ENCODE data around the gene MEI1. TPM values are rescaled to one million over a fixed set of nuclear protein-coding genes. Genes with fewer than 3 reads are reported as not detected.

The MEI1 gene
- total RNA-seq, 1 experiment from 2014 or later = not detected

- Histone ChIP-seq H3K4me1 (peaks cover 83% of the 10 kb centered on the region), H3K27me3 (replicated peaks; ENCODE audit: control insufficient read depth, insufficient read depth, low read length) (no peaks in the 10 kb centered on the region), H3K9me3 (no peaks in the 10 kb centered on the region), H3K36me3 (ENCODE audit: control insufficient read depth, insufficient read depth, low read length) (no peaks in the 10 kb centered on the region), H3K4me3 (ENCODE audit: low read depth, low read length) (no peak overlapping the region)
- peaks cover 40% of the 10 kb centered on the region for H3K36me3 Mint-ChIP-seq (ENCODE audit: insufficient read depth, unreplicated experiment)
- ChIA-PET CTCF (interaction anchor here (1.0 to 1.6 kb wide), 2 partner anchors 11 to 146 kb away, joined by 4 to 7 read pairs; partner anchors contain the start of gene SREBF2), POLR2A (interaction anchor here (0.6 to 2.9 kb wide), 4 partner anchors 11 to 462 kb away, joined by 3 to 14 read pairs (median 6); partner anchors contain the start of genes CCDC134, SREBF2 and TEF)
- TF ChIP-seq, protein P1, sequence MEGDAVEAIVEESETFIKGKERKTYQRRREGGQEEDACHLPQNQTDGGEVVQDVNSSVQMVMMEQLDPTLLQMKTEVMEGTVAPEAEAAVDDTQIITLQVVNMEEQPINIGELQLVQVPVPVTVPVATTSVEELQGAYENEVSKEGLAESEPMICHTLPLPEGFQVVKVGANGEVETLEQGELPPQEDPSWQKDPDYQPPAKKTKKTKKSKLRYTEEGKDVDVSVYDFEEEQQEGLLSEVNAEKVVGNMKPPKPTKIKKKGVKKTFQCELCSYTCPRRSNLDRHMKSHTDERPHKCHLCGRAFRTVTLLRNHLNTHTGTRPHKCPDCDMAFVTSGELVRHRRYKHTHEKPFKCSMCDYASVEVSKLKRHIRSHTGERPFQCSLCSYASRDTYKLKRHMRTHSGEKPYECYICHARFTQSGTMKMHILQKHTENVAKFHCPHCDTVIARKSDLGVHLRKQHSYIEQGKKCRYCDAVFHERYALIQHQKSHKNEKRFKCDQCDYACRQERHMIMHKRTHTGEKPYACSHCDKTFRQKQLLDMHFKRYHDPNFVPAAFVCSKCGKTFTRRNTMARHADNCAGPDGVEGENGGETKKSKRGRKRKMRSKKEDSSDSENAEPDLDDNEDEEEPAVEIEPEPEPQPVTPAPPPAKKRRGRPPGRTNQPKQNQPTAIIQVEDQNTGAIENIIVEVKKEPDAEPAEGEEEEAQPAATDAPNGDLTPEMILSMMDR (IDR thresholded peaks at IDR 0.05; ENCODE audit: insufficient read depth in 1 of 2, low read depth in 1 of 2, low read length in 1 of 2, severe bottlenecking in 1 of 2, unreplicated experiment in 1 of 2) = no peak
- no TSS peak for BruUV-seq (replicated peaks)
- H3K4me3 Mint-ChIP-seq (ENCODE audit: unreplicated experiment) = no peak overlapping the region
- intact Hi-C loops (cut with micrococcal nuclease; ENCODE audit: unreplicated experiment) = no loop called here
- peak overlapping the region; percentile 48 for H3K27ac Mint-ChIP-seq (ENCODE audit: unreplicated experiment)
- H3K9me3 Mint-ChIP-seq (ENCODE audit: unreplicated experiment) = no peaks in the 10 kb centered on the region
- peaks cover 51% of the 10 kb centered on the region for H3K4me1 Mint-ChIP-seq (ENCODE audit: low read depth, unreplicated experiment)
- DNase-seq = no peak
- no peaks in the 10 kb centered on the region for H3K27me3 Mint-ChIP-seq (ENCODE audit: insufficient read depth, unreplicated experiment)
These were observed 144.0 kb downstream of the MEI1 start for GRCh38 chr22:41842996-41843970.

DNA sequence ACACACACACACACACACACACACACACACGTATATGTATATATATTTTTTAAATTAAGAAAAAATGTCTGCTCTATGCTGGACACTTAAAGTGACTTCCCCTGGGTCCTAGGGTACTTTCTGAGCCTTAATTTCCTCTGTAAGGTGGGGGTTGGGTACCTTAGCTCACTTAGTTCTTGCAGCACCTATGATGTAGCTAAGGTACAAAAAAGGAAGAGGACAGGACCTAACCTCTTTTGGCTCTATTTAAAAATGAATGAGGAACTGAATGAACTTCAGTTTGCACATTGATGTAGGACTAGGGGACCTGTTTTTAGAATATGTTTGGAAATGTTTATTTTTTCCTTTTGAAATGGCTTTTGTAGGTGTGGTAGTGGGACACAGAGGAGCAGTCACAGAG is 144.7 kb downstream of the MEI1 start:
- Histone ChIP-seq H3K36me3 (ENCODE audit: control insufficient read depth, insufficient read depth, low read length) (no peaks in the 10 kb centered on the region), H3K27me3 (replicated peaks; ENCODE audit: control insufficient read depth, insufficient read depth, low read length) (no peaks in the 10 kb centered on the region), H3K9me3 (no peaks in the 10 kb centered on the region), H3K4me1 (peaks cover 87% of the 10 kb centered on the region), H3K4me3 (ENCODE audit: low read depth, low read length) (no peak overlapping the region)
- DNase-seq = no peak
- H3K4me3 Mint-ChIP-seq (ENCODE audit: unreplicated experiment) = peak overlapping the region; percentile 58
- peaks cover 32% of the 10 kb centered on the region for H3K36me3 Mint-ChIP-seq (ENCODE audit: insufficient read depth, unreplicated experiment)
- H3K4me1 Mint-ChIP-seq (ENCODE audit: low read depth, unreplicated experiment) = peaks cover 52% of the 10 kb centered on the region
- no TSS peak for BruUV-seq (replicated peaks)
- TF ChIP-seq, protein P1 (IDR thresholded peaks at IDR 0.05; ENCODE audit: insufficient read depth in 1 of 2, low read depth in 1 of 2, low read length in 1 of 2, severe bottlenecking in 1 of 2, unreplicated experiment in 1 of 2) = no peak
- CTCF ChIA-PET = interaction anchor here (1.0 to 1.6 kb wide), 2 partner anchors 14 to 147 kb away, joined by 3 to 7 read pairs; no protein-coding TSS in a partner anchor
- intact Hi-C loops (cut with micrococcal nuclease; ENCODE audit: unreplicated experiment) = loop anchor here (1.0 kb wide), 1 partner anchor 44 kb away; the partner anchor contains the start of gene CCDC134
- POLR2A ChIA-PET = interaction anchor here (0.6 to 1.7 kb wide), 6 partner anchors 12 to 463 kb away, joined by 3 to 16 read pairs (median 4); partner anchors contain the start of genes CCDC134, SREBF2 and TEF
- no peaks in the 10 kb centered on the region for H3K27me3 Mint-ChIP-seq (ENCODE audit: insufficient read depth, unreplicated experiment)
- no peaks in the 10 kb centered on the region for H3K9me3 Mint-ChIP-seq (ENCODE audit: unreplicated experiment)
- peak overlapping the region; percentile 78 for H3K27ac Mint-ChIP-seq (ENCODE audit: unreplicated experiment)

DNA sequence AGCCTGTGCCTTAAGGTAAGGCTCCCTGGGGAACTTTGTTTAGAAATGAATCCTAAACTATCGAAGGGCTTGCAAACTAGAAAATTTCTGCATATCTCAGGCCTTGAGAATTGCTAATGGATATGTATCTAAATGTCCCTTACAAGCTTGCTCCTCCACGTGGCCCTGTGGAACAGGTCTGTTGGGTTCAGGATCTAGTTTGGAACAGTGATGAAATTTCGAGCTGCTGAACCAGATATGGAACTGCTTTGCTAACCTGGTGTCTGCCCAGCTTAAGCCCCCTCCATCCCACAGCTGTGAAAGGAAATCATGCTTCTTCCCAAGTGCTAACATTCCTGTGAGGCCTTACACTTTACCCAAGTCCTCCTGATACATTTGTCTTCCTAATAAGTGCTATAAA is 145.2 kb downstream of the MEI1 start:
- CTCF ChIA-PET = interaction anchor here (0.5 to 1.6 kb wide), 4 partner anchors 13 to 147 kb away, joined by 3 to 7 read pairs (median 4); no protein-coding TSS in a partner anchor
- intact Hi-C loops (cut with micrococcal nuclease; ENCODE audit: unreplicated experiment) = loop anchor here (1.0 kb wide), 1 partner anchor 44 kb away; the partner anchor contains the start of gene CCDC134
- POLR2A ChIA-PET = interaction anchor here (0.6 to 1.7 kb wide), 5 partner anchors 12 to 370 kb away, joined by 3 to 16 read pairs (median 4); partner anchors contain the start of genes CCDC134 and SREBF2
- Mint-ChIP-seq H3K36me3 (ENCODE audit: insufficient read depth, unreplicated experiment) (peaks cover 28% of the 10 kb centered on the region), H3K27ac (ENCODE audit: unreplicated experiment) (peak overlapping the region; percentile 78), H3K4me3 (ENCODE audit: unreplicated experiment) (peak overlapping the region; percentile 58), H3K4me1 (ENCODE audit: low read depth, unreplicated experiment) (peaks cover 47% of the 10 kb centered on the region), H3K27me3 (ENCODE audit: insufficient read depth, unreplicated experiment) (no peaks in the 10 kb centered on the region), H3K9me3 (ENCODE audit: unreplicated experiment) (no peaks in the 10 kb centered on the region)
- Histone ChIP-seq H3K36me3 (ENCODE audit: control insufficient read depth, insufficient read depth, low read length) (no peaks in the 10 kb centered on the region), H3K4me1 (peaks cover 84% of the 10 kb centered on the region), H3K4me3 (ENCODE audit: low read depth, low read length) (no peak overlapping the region), H3K27me3 (replicated peaks; ENCODE audit: control insufficient read depth, insufficient read depth, low read length) (no peaks in the 10 kb centered on the region), H3K9me3 (no peaks in the 10 kb centered on the region)
- DNase-seq = peak; percentile 80 to 88
- no TSS peak for BruUV-seq (replicated peaks)
- TF ChIP-seq, protein P1 (IDR thresholded peaks at IDR 0.05; ENCODE audit: insufficient read depth in 1 of 2, low read depth in 1 of 2, low read length in 1 of 2, severe bottlenecking in 1 of 2, unreplicated experiment in 1 of 2) = no peak
